ENCODE measurements around the gene PPIL1. TPM values are rescaled to one million over a fixed set of nuclear protein-coding genes. Genes with fewer than 3 reads are reported as not detected.

PPIL1 gene
- total and polyA plus RNA-seq, 2 of the 8 experiments (the other 6 are each of a cell fraction or from before 2014, with no cell fraction given) = 83.7 to 86.5 TPM

GRCh38 chr6:36820700-36821580, 53.7 kb downstream of the PPIL1 start:
- no peak for FAIRE-seq
- Histone ChIP-seq H2AFZ (ENCODE audit: low read length) (0 out of 2 replicates have a peak overlapping the region, but pooled peaks have one; percentile 66), H3K27ac (ENCODE audit: low read depth, low read length) (no peak overlapping the region)

More at GRCh38 chr6:36820700-36821580, 53.7 kb downstream of the PPIL1 start:
- Histone ChIP-seq H2BK5ac (ENCODE audit: low read depth, low read length) (no peak overlapping the region), H2BK20ac (ENCODE audit: low read length) (no peak overlapping the region), H2BK12ac (ENCODE audit: low read depth, low read length) (no peak overlapping the region), H3K23ac (ENCODE audit: insufficient read length) (no peak overlapping the region), H3K4me1 (replicated peaks in 1 of 4; ENCODE audit: control insufficient read depth in 3 of 4, insufficient read depth in 4 of 4, low read length in 3 of 4) (peaks cover 0 to 9% (median 2%) of the 10 kb centered on the region in 4 experiments; a peak in 4 of 7 replicates), H2AK5ac (ENCODE audit: low read depth, low read length) (no peak overlapping the region), H3K23me2 (ENCODE audit: low read depth, low read length) (no peaks in the 10 kb centered on the region), H3K79me2 (ENCODE audit: control insufficient read depth in 1 of 2, insufficient read depth in 2 of 2, low read length in 2 of 2) (no peaks in the 10 kb centered on the region), H3K14ac (ENCODE audit: insufficient read length) (no peak overlapping the region), H3K4me3 (ENCODE audit: extremely low read depth in 1 of 4, insufficient read depth in 2 of 4, low read depth in 3 of 4, low read length in 4 of 4) (no peak overlapping the region), H3K36me3 (ENCODE audit: control insufficient read depth in 2 of 4, insufficient read depth in 4 of 4, low read length in 3 of 4) (no peaks in the 10 kb centered on the region), H3K4ac (replicated peaks; ENCODE audit: insufficient read length, low read depth, low read length) (no peak overlapping the region), H3K56ac (replicated peaks; ENCODE audit: insufficient read length, low read depth, low read length) (no peak overlapping the region), H4K20me1 (replicated peaks in 1 of 2; ENCODE audit: control insufficient read depth in 1 of 2, insufficient read depth in 2 of 2, low read length in 2 of 2) (no peaks in the 10 kb centered on the region), H3K18ac (ENCODE audit: extremely low read depth, low read length) (no peak overlapping the region), H4K5ac (ENCODE audit: insufficient read length, low read depth, low read length) (no peak overlapping the region), H3K9ac (replicated peaks in 1 of 4; ENCODE audit: extremely low read depth in 1 of 4, low read depth in 3 of 4, low read length in 3 of 4) (no peak overlapping the region), H4K8ac (ENCODE audit: extremely low read depth, insufficient read depth, low read length) (no peak overlapping the region), H3K79me1 (ENCODE audit: low read depth, low read length) (no peaks in the 10 kb centered on the region), H2BK120ac (replicated peaks; ENCODE audit: low read depth, low read length) (no peak overlapping the region), H3K9me3 (ENCODE audit: insufficient read depth in 2 of 2, low read depth in 1 of 2, low read length in 1 of 2) (no peaks in the 10 kb centered on the region), H3K4me2 (ENCODE audit: insufficient read depth in 1 of 2, low read depth in 2 of 2, low read length in 2 of 2) (no peak overlapping the region), H4K91ac (replicated peaks; ENCODE audit: insufficient read length, low read length) (peak overlapping the region; percentile 23), H3K27me3 (replicated peaks in 1 of 4; ENCODE audit: control insufficient read depth in 3 of 4, extremely low read depth in 1 of 4, insufficient read depth in 3 of 4, low read length in 3 of 4) (no peaks in the 10 kb centered on the region; a peak in 1 of 7 replicates), H2BK15ac (ENCODE audit: low read length) (no peak overlapping the region)
- TF ChIP-seq CTCF (IDR thresholded peaks at IDR 0.05; ENCODE audit: control extremely low read depth in 1 of 3, insufficient read depth in 1 of 3, low read depth in 1 of 3, low read length in 3 of 3) (no peak), SIN3A (conservative IDR thresholded peaks at IDR 0.05 in 1 of 2, IDR thresholded peaks at IDR 0.05 in 1 of 2; ENCODE audit: low read depth in 1 of 2, low read length in 2 of 2) (no peak), HDAC2 (IDR thresholded peaks at IDR 0.05; ENCODE audit: borderline replicate concordance in 1 of 2, low read depth in 2 of 2, low read length in 2 of 2) (0 out of 4 replicates have a peak, but pooled peaks of 1 of the 2 experiments have one; percentile 15), RAD21 (IDR thresholded peaks at IDR 0.05 in 1 of 2, conservative IDR thresholded peaks at IDR 0.05 in 1 of 2; ENCODE audit: low read depth in 2 of 2, low read length in 2 of 2) (no peak)
- TF ChIP-seq, protein P1, sequence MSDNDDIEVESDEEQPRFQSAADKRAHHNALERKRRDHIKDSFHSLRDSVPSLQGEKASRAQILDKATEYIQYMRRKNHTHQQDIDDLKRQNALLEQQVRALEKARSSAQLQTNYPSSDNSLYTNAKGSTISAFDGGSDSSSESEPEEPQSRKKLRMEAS (IDR thresholded peaks at IDR 0.05) = peak; percentile 36; the same call in 1 of the 2 replicates
- no peak for DNase-seq (ENCODE audit: low read depth in 1 of 2, low spot score in 2 of 2)
- ChIA-PET POLR2A (ENCODE audit: partially characterized antibody) (no interaction called here), CTCF (ENCODE audit: partially characterized antibody) (interaction anchor here (1.1 to 1.3 kb wide), 2 partner anchors 28 to 74 kb away, joined by 3 read pairs; no protein-coding TSS in a partner anchor)
- WGBS, 2 experiments (ENCODE audit: extremely low coverage in 1 of 2, insufficient coverage in 1 of 2, insufficient read length in 1 of 2, insufficient replicate concordance in 2 of 2, low coverage in 1 of 2, low lambda C conversion rate in 2 of 2, missing lambda C conversion rate in 1 of 2) = 92% methylated on average over 12 of the region's 12 CpGs; no CpG with 5 or more reads in 1 of the 2 experiments
